ENCODE data around the gene HS6ST2.

GRCh38 chrX:132602701-132603100 is 355.7 kb downstream of the HS6ST2 start:
- no peak for TF ChIP-seq CTCF (IDR thresholded peaks at IDR 0.05)
- TF ChIP-seq POLR2AphosphoS5 (IDR thresholded peaks at IDR 0.05; ENCODE audit: low read depth, low read length): no peak
- TF ChIP-seq SIN3A (IDR thresholded peaks at IDR 0.05; ENCODE audit: borderline replicate concordance, insufficient read depth, low read depth, low read length): no peak
